Measurements from ENCODE around the gene SGMS1. TPM values are rescaled to one million over a fixed set of nuclear protein-coding genes. Genes with fewer than 3 reads are reported as not detected.
"Not testable (repeated sequence)": the region's sequence is repeated elsewhere in the genome, so short reads cannot be mapped to it uniquely, and the experiment has no call there.

Gene SGMS1
- total RNA-seq, 1 experiment from 2014 or later: 21.0 TPM

GRCh38 chr10:50560370-50560769 is 63.4 kb downstream of the SGMS1 start:
- DNase-seq (ENCODE audit: low read depth): no peak

GRCh38 chr10:50558371-50558770 is 65.4 kb downstream of the SGMS1 start:
- DNase-seq (ENCODE audit: low read depth): no peak

GRCh38 chr10:50557130-50557682 is 66.5 kb downstream of the SGMS1 start:
- DNase-seq (ENCODE audit: low read depth): no peak

GRCh38 chr10:50556237-50557120 is 67.3 kb downstream of the SGMS1 start:
- DNase-seq (ENCODE audit: low read depth): no peak

GRCh38 chr10:50554995-50555568 is 68.7 kb downstream of the SGMS1 start:
- DNase-seq (ENCODE audit: low read depth): no peak

GRCh38 chr10:50554376-50554994 is 69.3 kb downstream of the SGMS1 start:
- DNase-seq (ENCODE audit: low read depth): no peak

GRCh38 chr10:50552771-50553535 is 70.8 kb downstream of the SGMS1 start:
- peak; percentile 65 for DNase-seq (ENCODE audit: low read depth)

- DNase-seq (ENCODE audit: low read depth): no peak
Measured at GRCh38 chr10:50552308-50552707, 71.4 kb downstream of the SGMS1 start.

GRCh38 chr10:50551894-50552293 is 71.9 kb downstream of the SGMS1 start:
- no peak for DNase-seq (ENCODE audit: low read depth)

GRCh38 chr10:50550291-50550839 is 73.4 kb downstream of the SGMS1 start:
- no peak for DNase-seq (ENCODE audit: low read depth)

GRCh38 chr10:50549186-50549585 is 74.6 kb downstream of the SGMS1 start:
- not testable (repeated sequence) for DNase-seq (ENCODE audit: low read depth)

GRCh38 chr10:50548481-50548880 is 75.3 kb downstream of the SGMS1 start:
- DNase-seq (ENCODE audit: low read depth): not testable (repeated sequence)

- DNase-seq (ENCODE audit: low read depth): not testable (repeated sequence)
Measured at GRCh38 chr10:50546287-50546686, 77.5 kb downstream of the SGMS1 start.

- DNase-seq (ENCODE audit: low read depth): no peak
Measured at GRCh38 chr10:50545846-50546245, 77.9 kb downstream of the SGMS1 start.

- no peak for DNase-seq (ENCODE audit: low read depth)
Measured at GRCh38 chr10:50544857-50545429, 78.8 kb downstream of the SGMS1 start.

- DNase-seq (ENCODE audit: low read depth): no peak
Measured at GRCh38 chr10:50544095-50544856, 79.5 kb downstream of the SGMS1 start.

GRCh38 chr10:50542871-50543270 is 80.9 kb downstream of the SGMS1 start:
- no peak for DNase-seq (ENCODE audit: low read depth)

GRCh38 chr10:50541921-50542320 is 81.8 kb downstream of the SGMS1 start:
- no peak for DNase-seq (ENCODE audit: low read depth)

GRCh38 chr10:50541317-50541716 is 82.4 kb downstream of the SGMS1 start:
- no peak for DNase-seq (ENCODE audit: low read depth)

GRCh38 chr10:50540826-50541122 is 83.0 kb downstream of the SGMS1 start:
- DNase-seq (ENCODE audit: low read depth): no peak
